GM12864 (cell line): ENCODE results near the gene KCTD2.

Experiments used
- DNase-seq: peaks from one replicate; pipeline ENCODE4 v3.0.0-alpha.2; 2011; ENCODE audit warnings: low read depth
- H3K4me3 ChIP-seq: 2 replicates; pipeline ENCODE4 v1.5.1; 2011; ENCODE audit warnings: mild to moderate bottlenecking, low read depth, low read length, control low read depth
- TF ChIP-seq, protein P1 (sequence below): IDR thresholded peaks from 2 replicates; pipeline ENCODE4 v1.5.1; 2011; ENCODE audit warnings: low read depth, mild to moderate bottlenecking, moderate library complexity, low read length, control low read depth, inconsistent platforms; ENCODE audit errors: missing control alignments

The KCTD2 gene

DNA sequence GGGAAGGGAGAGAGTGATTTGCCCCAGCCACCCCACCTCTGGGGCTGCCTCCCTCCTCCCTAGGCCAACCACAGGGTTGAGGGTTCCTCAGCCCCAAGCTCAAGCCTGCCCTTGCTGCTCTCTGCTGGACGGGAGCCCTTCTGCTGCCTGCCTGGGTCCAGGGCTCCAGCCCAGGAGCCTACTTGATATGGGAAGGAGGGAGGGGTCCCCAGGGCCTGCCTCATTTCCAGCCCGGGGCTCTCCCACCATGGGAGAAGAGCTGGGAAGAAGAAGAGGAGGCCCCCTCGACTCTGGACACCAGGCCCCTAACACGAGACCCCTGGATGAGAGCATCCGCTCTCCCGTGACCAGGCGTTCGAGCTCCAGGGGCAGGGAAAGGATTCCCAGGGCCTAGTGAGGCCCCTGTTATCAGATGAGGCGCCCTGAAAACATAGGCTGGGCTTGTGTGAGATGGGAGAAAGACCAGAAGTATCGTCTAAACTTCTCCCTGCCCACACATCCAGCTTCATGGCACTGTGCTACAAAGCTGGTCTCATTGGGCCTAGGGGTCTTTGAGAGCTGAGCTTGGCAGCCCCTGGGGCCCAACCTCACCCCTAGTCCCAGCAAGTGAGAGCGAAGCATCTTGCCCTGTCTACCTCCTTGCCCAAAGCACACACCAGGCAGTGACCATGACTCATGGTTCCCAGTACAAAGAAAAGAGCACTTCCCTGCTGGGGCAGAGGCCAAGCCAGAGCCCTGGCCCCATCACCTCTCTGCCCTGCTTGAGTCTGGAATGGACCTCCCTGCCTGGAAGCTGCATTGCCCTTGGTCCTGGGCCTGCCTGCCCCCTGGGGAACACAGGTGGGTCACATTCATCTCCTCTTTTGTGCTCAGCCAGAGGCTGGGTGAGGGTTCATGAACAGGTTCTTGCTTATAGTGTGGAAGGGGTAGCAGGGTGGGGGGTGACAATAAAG is 41.7 kb downstream of the KCTD2 start:
- TF ChIP-seq, protein P1, sequence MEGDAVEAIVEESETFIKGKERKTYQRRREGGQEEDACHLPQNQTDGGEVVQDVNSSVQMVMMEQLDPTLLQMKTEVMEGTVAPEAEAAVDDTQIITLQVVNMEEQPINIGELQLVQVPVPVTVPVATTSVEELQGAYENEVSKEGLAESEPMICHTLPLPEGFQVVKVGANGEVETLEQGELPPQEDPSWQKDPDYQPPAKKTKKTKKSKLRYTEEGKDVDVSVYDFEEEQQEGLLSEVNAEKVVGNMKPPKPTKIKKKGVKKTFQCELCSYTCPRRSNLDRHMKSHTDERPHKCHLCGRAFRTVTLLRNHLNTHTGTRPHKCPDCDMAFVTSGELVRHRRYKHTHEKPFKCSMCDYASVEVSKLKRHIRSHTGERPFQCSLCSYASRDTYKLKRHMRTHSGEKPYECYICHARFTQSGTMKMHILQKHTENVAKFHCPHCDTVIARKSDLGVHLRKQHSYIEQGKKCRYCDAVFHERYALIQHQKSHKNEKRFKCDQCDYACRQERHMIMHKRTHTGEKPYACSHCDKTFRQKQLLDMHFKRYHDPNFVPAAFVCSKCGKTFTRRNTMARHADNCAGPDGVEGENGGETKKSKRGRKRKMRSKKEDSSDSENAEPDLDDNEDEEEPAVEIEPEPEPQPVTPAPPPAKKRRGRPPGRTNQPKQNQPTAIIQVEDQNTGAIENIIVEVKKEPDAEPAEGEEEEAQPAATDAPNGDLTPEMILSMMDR: no peak
- H3K4me3 ChIP-seq: peak overlapping the region; percentile 62
- DNase-seq: no peak

DNA sequence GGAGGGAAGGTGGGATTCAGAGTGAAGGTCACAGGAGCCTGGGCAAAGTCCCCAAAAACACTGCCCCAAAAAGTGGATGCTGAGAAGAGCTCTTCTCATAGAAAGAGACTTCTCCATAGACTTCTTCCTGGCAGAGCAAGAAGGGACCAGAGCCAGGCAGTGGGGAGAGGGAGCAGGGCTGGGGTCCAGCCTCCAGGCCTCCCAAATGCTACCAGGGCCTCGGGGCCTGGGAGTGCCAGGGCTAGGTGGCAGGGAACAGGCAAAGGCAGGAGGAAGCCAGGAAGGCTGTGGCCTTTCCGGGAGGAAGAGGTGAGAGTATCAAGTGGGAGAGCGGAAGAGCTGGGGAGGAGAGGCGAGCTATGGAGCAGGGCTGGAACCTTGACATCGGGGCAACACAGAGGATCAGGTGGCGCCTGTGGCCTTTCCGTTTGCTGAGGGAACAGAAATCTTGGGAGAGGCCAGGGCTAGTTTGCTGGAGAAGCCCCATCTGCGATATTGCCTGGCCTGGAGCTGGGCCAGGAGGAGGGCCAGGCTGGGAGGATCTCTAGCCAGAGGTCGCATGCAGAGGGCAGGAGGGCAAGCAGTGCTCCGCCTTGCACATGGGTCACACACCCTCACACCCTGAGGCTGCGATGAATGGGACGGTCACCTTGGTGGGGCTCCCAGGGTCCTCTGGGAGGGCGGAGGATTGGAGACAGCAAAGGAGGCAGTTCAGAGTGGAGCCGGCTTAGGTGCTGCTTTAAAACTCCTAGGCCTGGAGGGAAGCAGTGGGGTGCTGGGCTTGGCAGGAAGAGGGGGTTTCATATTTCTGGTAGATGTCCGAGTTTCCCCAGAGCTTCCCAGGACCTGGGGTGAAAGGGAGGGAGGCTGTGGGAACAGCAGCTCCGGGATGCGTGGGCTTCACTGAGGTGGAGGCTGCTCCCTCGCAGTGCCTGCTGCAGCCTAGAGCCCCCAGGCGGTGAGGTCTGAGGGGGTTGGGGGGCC is 44.1 kb downstream of the KCTD2 start:
- no peak for DNase-seq
- H3K4me3 ChIP-seq: no peak overlapping the region
- TF ChIP-seq, protein P1: no peak

GRCh38 chr17:75091855-75092327 is 44.9 kb downstream of the KCTD2 start:
- H3K4me3 ChIP-seq: no peak overlapping the region
- DNase-seq: no peak

DNA sequence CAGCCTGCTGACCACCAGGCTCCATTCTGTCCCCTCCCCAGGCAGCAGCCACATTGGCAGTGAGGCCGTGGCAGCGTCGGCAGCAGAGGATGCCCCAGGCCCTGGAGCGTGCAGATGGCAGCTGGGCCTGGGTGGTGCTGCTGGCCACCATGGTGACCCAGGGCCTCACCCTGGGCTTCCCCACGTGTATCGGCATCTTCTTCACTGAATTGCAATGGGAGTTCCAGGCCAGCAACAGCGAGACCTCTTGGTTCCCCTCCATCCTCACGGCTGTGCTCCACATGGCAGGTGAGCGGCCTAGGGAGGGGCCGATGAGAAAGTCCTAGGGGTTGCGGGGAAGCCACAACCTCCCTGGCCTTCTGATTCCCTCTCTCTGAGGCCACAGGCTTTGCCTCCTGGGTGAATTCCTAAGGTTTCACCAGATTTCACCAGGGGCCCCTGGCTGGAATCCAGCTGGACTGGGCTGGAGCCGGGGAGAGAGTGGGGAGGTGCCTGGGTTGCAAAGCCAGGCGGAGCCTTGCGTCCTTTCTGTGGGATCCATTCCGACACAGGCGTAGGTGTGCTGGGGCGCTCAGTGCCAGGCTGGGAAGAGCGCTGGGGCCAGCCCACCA is 46.6 kb downstream of the KCTD2 start:
- TF ChIP-seq, protein P1: no peak
- DNase-seq: no peak
- H3K4me3 ChIP-seq: no peak overlapping the region

More at GRCh38 chr17:75091855-75092327, 44.9 kb downstream of the KCTD2 start:
- TF ChIP-seq, protein P1: no peak

DNA sequence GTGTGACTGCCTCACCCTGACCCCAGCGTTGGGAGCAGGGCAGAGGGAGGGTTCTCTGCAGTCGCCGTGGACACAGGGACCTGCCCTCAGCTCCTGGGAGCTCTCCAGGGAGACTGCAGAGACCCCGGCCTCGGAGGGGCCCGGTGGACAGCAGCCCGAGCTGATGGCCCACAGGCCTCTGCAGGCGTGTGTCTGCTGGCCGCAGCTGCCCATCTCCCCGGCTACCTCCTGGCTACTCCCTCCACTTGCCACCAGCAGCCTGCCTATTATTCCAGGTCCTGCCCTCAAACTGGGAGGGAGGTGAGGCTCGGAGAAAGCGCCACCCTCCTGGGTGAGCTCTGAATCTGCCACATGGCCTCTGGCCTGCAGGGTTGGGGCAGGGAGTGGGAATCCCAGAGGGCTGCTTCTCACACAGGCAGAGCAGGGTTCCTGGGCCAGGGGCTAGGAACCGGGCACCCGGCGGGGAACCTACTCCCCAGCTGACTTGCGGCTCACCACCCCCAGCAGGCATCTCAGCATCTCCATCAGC is 47.9 kb downstream of the KCTD2 start:
- DNase-seq: no peak
- H3K4me3 ChIP-seq: no peak overlapping the region
- TF ChIP-seq, protein P1: no peak

DNA sequence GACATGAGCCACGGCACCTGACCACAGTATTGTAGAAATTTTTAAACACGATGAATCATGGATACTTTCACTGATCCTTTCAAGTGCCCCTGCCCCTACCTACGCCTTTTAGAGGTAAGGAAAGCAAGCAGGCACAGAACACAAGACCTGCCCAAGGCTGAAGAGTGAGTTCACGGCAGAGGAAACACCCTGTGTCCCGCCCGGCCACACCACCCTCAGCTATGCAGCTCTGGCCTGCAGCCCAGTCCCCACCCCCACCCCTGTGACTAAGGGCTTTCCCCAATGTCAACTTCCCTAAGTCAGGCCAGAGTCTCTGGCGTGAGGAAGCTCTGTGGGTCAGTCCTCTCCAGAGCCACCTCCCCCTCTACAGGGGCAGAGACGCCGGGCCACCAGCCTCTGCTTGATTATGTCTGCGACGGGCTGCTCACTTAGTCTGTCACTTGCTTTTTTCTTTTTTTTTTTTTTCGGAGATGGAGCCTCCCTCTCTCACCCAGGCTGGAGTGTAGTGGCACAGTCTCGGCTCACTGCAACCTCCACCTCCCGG is 49.1 kb downstream of the KCTD2 start:
- no peak overlapping the region for H3K4me3 ChIP-seq
- DNase-seq: no peak
- TF ChIP-seq, protein P1: no peak
